BJ (cell line): ENCODE data around the gene PCDHGA6. TPM values are rescaled to one million over a fixed set of nuclear protein-coding genes. Genes with fewer than 3 reads are reported as not detected.
"Not testable (repeated sequence)": the region's sequence is repeated elsewhere in the genome, so short reads cannot be mapped to it uniquely, and the experiment has no call there.

Experiments used
- CTCF ChIA-PET: fragments of 350-600 bp; formaldehyde crosslinking; extraction: SDS; loops from one replicate; lab custom pipeline; 2021; ENCODE audit warnings: antibody characterized with exemption, inconsistent platforms; lab: Yijun Ruan, JAX
- POLR2A ChIA-PET: fragments of 300-600 bp; sonication (Branson Sonifier 250); formaldehyde crosslinking; extraction: SDS; loops from one replicate; lab custom pipeline; 2021; ENCODE audit warnings: antibody characterized with exemption; lab: Charles Lee
- DNase-seq: peaks from one replicate; pipeline ENCODE4 v3.0.0-alpha.2; 2011; ENCODE audit warnings: low read depth
- H3K27me3 ChIP-seq: 2 replicates; pipeline ENCODE4 v1.6.0; 2011; ENCODE audit warnings: low read length; ENCODE audit not compliant: control insufficient read depth, insufficient read depth
- H3K36me3 ChIP-seq: 2 replicates; pipeline ENCODE4 v1.5.1; 2011; ENCODE audit warnings: low read length; ENCODE audit not compliant: control insufficient read depth, insufficient read depth
- H3K4me3 ChIP-seq: 2 replicates; pipeline ENCODE4 v1.5.1; 2011; ENCODE audit warnings: low read depth, mild to moderate bottlenecking, control low read depth, low read length
- polyA plus RNA-seq: library from polyadenylated mRNA; depleted of rRNA; stranded (reverse); fragments of >200 nt; gene quantifications from 2 replicates; pipeline ENCODE4 v1.2.3, GENCODE V29; 2011
- TF ChIP-seq, protein P1 (sequence below): IDR thresholded peaks from 2 replicates; pipeline ENCODE4 v1.5.1; 2011; ENCODE audit warnings: low read depth, mild to moderate bottlenecking, control low read depth, inconsistent platforms, low read length, moderate library complexity; ENCODE audit not compliant: insufficient read depth

PCDHGA6 gene
- polyA plus RNA-seq, 1 experiment, result 4.3 TPM

DNA sequence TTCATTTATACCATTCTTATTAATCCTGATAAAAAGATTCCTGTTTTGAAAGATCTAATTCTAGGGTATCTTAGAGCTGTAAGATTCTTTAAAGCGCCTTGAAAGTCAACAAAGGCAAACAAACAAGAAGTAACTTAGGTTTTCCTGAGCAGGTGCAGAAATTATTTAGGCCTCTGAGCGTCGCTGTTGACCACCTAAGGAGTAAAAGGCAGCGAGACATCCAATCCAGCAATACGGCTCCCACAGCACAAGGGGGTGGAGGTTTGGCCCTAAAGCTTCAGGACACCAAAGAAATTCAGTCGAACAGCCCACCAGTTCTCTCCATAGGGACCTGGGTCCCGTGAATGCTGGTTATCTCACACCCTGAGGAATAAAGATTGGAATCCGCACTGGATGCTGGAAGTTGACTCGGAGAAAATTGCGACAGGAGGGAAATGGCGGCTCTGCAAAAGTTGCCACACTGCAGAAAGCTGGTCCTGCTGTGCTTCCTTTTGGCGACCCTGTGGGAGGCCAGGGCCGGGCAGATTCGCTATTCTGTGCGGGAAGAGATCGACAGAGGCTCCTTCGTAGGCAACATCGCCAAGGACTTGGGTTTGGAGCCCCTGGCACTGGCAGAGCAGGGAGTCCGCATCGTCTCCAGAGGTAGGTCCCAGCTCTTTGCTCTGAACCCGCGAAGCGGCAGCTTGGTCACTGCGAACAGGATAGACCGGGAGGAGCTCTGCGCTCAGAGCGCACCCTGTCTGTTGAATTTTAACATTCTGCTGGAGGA, 35.0 kb upstream of the PCDHGA6 start, which contains the start of gene PCDHGA2:
PCDHGA2 (plus strand) TSS at position 223 of the 769 bp plus-strand sequence.
- POLR2A ChIA-PET, result no interaction called here
- DNase-seq, result no peak
- CTCF ChIA-PET, result interaction anchor here (0.6 to 2.9 kb wide), 27 partner anchors 9 to 281 kb away, joined by 3 to 37 read pairs (median 4); partner anchors contain the start of genes PCDHGA1, PCDHGA10, PCDHGA4 and PCDHGA6
- TF ChIP-seq, protein P1, sequence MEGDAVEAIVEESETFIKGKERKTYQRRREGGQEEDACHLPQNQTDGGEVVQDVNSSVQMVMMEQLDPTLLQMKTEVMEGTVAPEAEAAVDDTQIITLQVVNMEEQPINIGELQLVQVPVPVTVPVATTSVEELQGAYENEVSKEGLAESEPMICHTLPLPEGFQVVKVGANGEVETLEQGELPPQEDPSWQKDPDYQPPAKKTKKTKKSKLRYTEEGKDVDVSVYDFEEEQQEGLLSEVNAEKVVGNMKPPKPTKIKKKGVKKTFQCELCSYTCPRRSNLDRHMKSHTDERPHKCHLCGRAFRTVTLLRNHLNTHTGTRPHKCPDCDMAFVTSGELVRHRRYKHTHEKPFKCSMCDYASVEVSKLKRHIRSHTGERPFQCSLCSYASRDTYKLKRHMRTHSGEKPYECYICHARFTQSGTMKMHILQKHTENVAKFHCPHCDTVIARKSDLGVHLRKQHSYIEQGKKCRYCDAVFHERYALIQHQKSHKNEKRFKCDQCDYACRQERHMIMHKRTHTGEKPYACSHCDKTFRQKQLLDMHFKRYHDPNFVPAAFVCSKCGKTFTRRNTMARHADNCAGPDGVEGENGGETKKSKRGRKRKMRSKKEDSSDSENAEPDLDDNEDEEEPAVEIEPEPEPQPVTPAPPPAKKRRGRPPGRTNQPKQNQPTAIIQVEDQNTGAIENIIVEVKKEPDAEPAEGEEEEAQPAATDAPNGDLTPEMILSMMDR, result peak; percentile 66
- Histone ChIP-seq H3K27me3 (no peaks in the 10 kb centered on the region), H3K36me3 (no peaks in the 10 kb centered on the region), H3K4me3 (peak within 1 kb of the TSS; percentile 38)

DNA sequence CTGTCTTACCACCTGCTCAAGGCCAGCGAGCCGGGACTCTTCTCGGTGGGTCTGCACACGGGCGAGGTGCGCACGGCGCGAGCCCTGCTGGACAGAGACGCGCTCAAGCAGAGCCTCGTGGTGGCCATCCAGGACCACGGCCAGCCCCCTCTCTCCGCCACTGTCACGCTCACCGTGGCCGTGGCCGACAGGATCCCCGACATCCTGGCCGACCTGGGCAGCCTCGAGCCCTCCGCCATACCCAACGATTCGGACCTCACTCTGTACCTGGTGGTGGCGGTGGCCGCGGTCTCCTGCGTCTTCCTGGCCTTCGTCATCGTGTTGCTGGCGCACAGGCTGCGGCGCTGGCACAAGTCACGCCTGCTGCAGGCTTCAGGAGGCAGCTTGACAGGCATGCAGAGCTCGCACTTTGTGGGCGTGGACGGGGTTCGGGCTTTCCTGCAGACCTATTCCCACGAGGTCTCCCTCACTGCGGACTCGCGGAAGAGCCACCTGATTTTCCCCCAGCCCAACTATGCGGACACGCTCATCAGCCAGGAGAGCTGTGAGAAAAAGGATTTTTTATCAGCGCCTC, 32.8 kb upstream of the PCDHGA6 start:
- CTCF ChIA-PET, result interaction anchor here (1.3 to 2.1 kb wide), 2 partner anchors 10 to 21 kb away, joined by 3 to 4 read pairs; partner anchors contain the start of gene TAF7
- H3K27me3 ChIP-seq, H3K4me3 ChIP-seq, DNase-seq, H3K36me3 ChIP-seq, POLR2A ChIA-PET: not testable (repeated sequence)

DNA sequence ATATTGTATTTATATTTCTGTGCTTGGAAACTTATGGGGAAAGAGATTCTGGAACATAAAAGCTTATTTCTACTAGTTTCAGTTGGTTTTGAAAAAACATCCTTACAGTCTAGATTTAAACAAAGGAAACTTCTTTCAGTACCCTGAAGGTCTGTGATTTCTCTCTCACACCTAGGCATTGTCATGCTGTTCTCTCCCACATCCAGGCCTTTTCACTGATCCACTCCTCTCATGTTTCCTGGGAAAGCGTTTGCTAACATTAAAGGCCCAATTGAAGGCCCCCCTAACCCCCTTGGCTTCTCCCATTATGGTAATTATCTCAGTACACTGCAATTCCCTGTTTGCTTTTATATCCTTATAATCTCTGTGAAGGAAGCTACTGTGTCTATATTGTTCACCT, 30.9 kb upstream of the PCDHGA6 start:
- Histone ChIP-seq H3K27me3 (no peaks in the 10 kb centered on the region), H3K36me3 (no peaks in the 10 kb centered on the region), H3K4me3 (no peak overlapping the region)
- ChIA-PET POLR2A (no interaction called here), CTCF (interaction anchor here (0.5 to 3.4 kb wide), 10 partner anchors 10 to 220 kb away, joined by 3 to 17 read pairs (median 6); partner anchors contain the start of genes PCDHGA1, PCDHGA4, PCDHGB2 and TAF7)
- DNase-seq, result no peak
- TF ChIP-seq, protein P1, result no peak

DNA sequence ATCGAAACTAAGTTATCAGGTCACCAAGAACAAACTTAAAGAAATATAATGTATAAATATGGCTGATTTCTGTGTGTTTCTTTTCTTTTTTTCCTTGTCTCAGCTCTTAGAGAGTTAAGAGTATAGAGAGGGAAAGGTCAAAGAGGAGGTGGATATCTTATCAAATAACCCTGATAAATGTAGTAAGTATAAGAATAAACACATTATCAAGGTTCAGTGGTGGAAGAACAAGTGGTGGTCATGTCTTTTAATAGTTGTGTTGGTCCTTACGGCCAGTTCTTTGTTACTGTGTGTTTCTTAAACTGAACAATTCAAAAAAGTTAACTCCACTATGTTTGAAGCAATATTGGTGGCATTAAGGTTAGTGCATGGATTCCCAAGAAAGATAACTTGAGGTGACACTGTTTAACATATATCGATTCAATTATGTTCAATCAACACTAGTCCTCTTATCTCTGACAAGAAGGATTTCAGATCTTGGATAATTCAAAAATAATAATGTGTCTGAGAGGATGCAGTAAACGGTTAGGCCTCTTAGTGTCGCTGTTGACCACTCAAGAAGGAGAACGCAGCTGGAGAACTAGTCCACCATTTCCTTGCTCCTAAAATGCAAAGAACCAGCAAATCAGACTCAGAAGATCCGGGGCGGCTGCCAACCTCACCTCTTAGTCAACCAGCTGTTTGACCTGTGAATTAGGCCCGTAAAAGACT, 30.3 kb upstream of the PCDHGA6 start, which contains the start of gene PCDHGA3:
PCDHGA3 (plus strand) TSS at position 588 of the 711 bp plus-strand sequence. CDS start 205 bp downstream, outside the sequence.
- ChIA-PET POLR2A (no interaction called here), CTCF (interaction anchor here (0.8 to 3.4 kb wide), 14 partner anchors 9 to 224 kb away, joined by 3 to 17 read pairs (median 6); partner anchors contain the start of genes PCDHGA1, PCDHGA12, PCDHGA4 and PCDHGB2)
- Histone ChIP-seq H3K4me3 (peak within 1 kb of the TSS; percentile 18), H3K36me3 (no peaks in the 10 kb centered on the region), H3K27me3 (no peaks in the 10 kb centered on the region)
- TF ChIP-seq, protein P1, result peak; percentile 42; the same call in 1 of the 2 replicates
- DNase-seq, result no peak

DNA sequence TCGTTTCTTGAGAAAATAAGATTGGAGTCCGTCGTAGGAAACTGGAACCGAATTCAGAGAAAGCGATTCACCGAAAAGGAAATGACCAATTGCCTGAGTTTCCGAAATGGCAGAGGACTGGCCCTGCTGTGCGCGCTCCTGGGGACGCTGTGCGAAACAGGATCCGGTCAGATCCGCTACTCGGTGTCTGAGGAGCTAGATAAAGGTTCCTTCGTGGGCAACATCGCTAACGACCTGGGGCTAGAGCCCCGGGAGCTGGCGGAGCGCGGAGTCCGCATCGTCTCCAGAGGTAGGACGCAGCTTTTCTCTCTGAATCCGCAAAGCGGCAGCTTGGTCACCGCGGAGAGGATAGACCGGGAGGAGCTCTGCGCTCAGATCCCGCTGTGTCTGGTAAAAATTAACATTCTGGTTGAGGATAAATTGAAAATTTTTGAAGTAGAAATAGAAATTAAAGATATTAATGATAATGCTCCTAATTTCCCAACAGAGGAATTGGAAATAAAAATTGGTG, 29.7 kb upstream of the PCDHGA6 start:
- POLR2A ChIA-PET, result no interaction called here
- TF ChIP-seq, protein P1, result no peak
- peak overlapping the region; percentile 18 for H3K4me3 ChIP-seq

More for the DNA sequence above, 29.7 kb upstream of the PCDHGA6 start:
- Histone ChIP-seq H3K27me3 (no peaks in the 10 kb centered on the region), H3K36me3 (no peaks in the 10 kb centered on the region)
- DNase-seq, result no peak
- CTCF ChIA-PET, result interaction anchor here (0.6 to 3.4 kb wide), 13 partner anchors 9 to 223 kb away, joined by 3 to 17 read pairs (median 8); partner anchors contain the start of genes PCDHGA1, PCDHGA12, PCDHGA4 and PCDHGB3
